Measurements from ENCODE around the gene TOB2.

Gene TOB2

DNA sequence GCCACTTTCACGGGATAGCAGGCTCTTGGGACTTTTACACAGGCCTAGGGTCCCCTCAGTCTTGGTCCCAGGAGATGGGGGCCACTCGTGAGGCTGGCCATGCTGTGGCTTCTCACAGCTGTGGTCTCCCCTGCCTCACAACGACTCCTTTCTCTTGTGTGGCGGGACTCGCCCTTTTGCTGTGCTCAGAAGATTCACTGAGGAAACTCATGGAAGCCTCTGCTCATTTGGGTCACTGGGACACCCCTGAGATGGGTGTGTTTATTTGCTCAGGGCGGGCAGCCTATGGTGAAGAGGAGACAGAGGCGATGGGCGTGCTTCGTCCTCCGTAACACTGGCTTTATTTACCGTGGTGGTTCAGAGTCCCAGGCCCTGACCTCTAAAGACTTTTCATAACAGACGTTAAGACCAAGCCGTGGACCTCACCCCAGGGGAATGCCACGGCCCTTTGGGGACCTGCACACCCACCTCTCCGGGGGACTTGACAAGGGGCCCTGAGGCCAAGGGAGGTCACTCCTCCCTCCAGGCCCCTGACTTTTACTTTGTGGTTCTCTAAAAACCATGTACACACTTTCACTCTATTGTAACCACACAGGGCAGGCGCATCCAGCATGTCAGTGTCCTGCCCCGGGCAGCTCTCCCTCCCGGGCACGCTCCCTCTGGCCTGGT is 49.3 kb downstream of the TOB2 start:
- H3K4me3 ChIP-seq (ENCODE audit: low read depth, low read length), result no peak overlapping the region
- DNase-seq (ENCODE audit: low read depth), result no peak
- no peak for TF ChIP-seq MYC (IDR thresholded peaks at IDR 0.05; ENCODE audit: low read depth, low read length)
- TF ChIP-seq, protein P1, sequence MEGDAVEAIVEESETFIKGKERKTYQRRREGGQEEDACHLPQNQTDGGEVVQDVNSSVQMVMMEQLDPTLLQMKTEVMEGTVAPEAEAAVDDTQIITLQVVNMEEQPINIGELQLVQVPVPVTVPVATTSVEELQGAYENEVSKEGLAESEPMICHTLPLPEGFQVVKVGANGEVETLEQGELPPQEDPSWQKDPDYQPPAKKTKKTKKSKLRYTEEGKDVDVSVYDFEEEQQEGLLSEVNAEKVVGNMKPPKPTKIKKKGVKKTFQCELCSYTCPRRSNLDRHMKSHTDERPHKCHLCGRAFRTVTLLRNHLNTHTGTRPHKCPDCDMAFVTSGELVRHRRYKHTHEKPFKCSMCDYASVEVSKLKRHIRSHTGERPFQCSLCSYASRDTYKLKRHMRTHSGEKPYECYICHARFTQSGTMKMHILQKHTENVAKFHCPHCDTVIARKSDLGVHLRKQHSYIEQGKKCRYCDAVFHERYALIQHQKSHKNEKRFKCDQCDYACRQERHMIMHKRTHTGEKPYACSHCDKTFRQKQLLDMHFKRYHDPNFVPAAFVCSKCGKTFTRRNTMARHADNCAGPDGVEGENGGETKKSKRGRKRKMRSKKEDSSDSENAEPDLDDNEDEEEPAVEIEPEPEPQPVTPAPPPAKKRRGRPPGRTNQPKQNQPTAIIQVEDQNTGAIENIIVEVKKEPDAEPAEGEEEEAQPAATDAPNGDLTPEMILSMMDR (IDR thresholded peaks at IDR 0.05; ENCODE audit: low read depth, low read length), result no peak

DNA sequence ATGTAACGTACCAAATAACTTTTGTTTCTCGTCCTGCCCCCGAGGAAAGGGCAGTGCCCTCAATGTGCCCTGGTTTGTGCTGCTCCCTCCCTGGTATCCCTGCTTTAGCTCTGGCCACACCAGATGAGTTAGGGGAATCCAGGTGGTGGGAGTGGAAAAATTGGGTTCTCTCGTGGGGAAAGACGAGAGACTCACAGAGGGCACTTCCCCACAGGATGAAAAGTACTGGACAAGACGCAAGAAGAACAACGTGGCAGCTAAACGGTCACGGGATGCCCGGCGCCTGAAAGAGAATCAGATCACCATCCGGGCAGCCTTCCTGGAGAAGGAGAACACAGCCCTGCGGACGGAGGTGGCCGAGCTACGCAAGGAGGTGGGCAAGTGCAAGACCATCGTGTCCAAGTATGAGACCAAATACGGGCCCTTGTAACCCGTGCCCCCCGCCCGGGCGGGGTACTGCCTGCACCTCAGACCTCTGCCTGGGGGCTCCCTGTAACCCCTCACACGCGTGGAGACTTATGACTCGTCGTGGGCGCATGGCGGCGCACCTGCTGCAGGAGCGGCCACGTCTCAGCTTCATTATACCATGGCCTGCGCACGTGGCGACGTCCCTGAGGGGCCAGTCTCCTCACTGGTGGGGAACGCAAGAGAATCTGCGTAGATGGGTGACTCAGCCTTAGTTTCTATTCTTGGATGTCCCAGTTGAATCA is 50.9 kb downstream of the TOB2 start:
- TF ChIP-seq, protein P1 (IDR thresholded peaks at IDR 0.05; ENCODE audit: low read depth, low read length), result no peak
- no peak for TF ChIP-seq POLR2A (IDR thresholded peaks at IDR 0.05; ENCODE audit: extremely low read depth, insufficient read length)
- TF ChIP-seq, protein P2, sequence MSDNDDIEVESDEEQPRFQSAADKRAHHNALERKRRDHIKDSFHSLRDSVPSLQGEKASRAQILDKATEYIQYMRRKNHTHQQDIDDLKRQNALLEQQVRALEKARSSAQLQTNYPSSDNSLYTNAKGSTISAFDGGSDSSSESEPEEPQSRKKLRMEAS (IDR thresholded peaks at IDR 0.05; ENCODE audit: low read depth, low read length), result no peak
- no peak for TF ChIP-seq MYC (IDR thresholded peaks at IDR 0.05; ENCODE audit: low read depth, low read length)
- no peak for DNase-seq (ENCODE audit: low read depth)
- H3K4me3 ChIP-seq (ENCODE audit: low read depth, low read length), result no peak overlapping the region

DNA sequence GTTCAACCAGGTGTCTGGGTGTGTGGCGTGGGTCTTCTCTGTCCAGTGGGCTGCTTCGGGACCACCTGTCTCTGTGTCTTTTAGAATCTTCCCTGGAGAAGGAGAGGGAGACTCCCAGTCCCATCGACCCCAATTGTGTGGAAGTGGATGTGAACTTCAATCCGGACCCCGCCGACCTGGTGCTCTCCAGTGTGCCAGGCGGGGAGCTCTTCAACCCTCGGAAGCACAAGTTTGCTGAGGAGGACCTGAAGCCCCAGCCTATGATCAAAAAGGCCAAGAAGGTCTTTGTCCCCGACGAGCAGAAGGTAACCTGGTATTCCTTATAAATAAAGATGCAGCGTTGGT is 52.6 kb downstream of the TOB2 start:
- no peak for TF ChIP-seq POLR2A (IDR thresholded peaks at IDR 0.05; ENCODE audit: extremely low read depth, insufficient read length)
- TF ChIP-seq, protein P1 (IDR thresholded peaks at IDR 0.05; ENCODE audit: low read depth, low read length), result no peak
- TF ChIP-seq, protein P2 (IDR thresholded peaks at IDR 0.05; ENCODE audit: low read depth, low read length), result no peak
- no peak for TF ChIP-seq MYC (IDR thresholded peaks at IDR 0.05; ENCODE audit: low read depth, low read length)
- no peak for DNase-seq (ENCODE audit: low read depth)
- H3K4me3 ChIP-seq (ENCODE audit: low read depth, low read length), result no peak overlapping the region

DNA sequence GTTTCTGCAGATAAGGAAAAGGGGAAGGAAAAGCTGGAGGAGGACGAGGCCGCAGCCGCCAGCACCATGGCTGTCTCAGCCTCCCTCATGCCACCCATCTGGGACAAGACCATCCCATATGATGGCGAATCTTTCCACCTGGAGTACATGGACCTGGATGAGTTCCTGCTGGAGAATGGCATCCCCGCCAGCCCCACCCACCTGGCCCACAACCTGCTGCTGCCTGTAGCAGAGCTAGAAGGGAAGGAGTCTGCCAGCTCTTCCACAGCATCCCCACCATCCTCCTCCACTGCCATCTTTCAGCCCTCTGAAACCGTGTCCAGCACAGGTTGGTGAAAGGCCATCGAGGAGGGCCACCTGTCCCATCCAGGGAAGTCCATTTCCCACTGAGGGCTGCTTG is 59.3 kb downstream of the TOB2 start:
- no peak overlapping the region for H3K4me3 ChIP-seq (ENCODE audit: low read depth, low read length)
- DNase-seq (ENCODE audit: low read depth), result no peak
- TF ChIP-seq, protein P2 (IDR thresholded peaks at IDR 0.05; ENCODE audit: low read depth, low read length), result no peak
- TF ChIP-seq MYC (IDR thresholded peaks at IDR 0.05; ENCODE audit: low read depth, low read length) (no peak), POLR2A (IDR thresholded peaks at IDR 0.05; ENCODE audit: extremely low read depth, insufficient read length) (no peak)
- TF ChIP-seq, protein P1 (IDR thresholded peaks at IDR 0.05; ENCODE audit: low read depth, low read length), result no peak

DNA sequence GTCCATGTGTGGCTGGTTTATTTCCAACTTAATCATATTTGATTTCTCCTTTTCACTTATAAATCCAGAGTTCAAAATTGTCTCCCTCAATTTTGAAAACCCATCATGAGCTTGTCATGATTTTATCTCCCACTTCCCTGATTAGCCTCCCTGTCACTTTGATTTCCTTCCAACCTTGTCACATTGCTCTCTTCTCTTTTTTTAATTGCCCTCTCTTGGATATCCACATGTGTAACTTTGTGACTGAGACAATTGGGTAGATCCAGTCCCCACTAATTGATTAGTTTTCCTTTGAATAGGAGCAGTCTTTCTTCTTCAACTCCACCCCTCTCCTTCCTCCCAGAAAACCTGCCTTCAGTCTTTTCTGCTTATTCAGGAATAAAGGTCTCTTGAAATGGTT is 62.5 kb downstream of the TOB2 start:
- DNase-seq (ENCODE audit: low read depth), result no peak
- H3K4me3 ChIP-seq (ENCODE audit: low read depth, low read length), result no peak overlapping the region
- TF ChIP-seq, protein P2 (IDR thresholded peaks at IDR 0.05; ENCODE audit: low read depth, low read length), result no peak
- TF ChIP-seq POLR2A (IDR thresholded peaks at IDR 0.05; ENCODE audit: extremely low read depth, insufficient read length), result no peak
- TF ChIP-seq, protein P1 (IDR thresholded peaks at IDR 0.05; ENCODE audit: low read depth, low read length), result no peak
- no peak for TF ChIP-seq MYC (IDR thresholded peaks at IDR 0.05; ENCODE audit: low read depth, low read length)

All from NB4 (cell line).